SK-N-SH (cell line): ENCODE data around the gene WNT2. TPM values are rescaled to one million over a fixed set of nuclear protein-coding genes. Genes with fewer than 3 reads are reported as not detected.

ENCODE experiments used
- CTCF ChIA-PET: fragments of 300-600, 350-600 bp; formaldehyde crosslinking; extraction: SDS; loops from one replicate; lab custom pipeline; 2021; lab: Yijun Ruan, JAX
- POLR2A ChIA-PET: fragments of 350-600 bp; sonication (Branson Sonifier 250); formaldehyde crosslinking; extraction: SDS; loops from one replicate; lab custom pipeline; 2020; ENCODE audit warnings: antibody characterized with exemption, inconsistent platforms; lab: Yijun Ruan, JAX
- DNase-seq: peaks from one replicate; pipeline ENCODE4 v3.0.0; 2012
- H2AFZ ChIP-seq: fragments of 200-600 bp; sonication (generic); 2 replicates; pipeline ENCODE4 v1.8.1; 2016; ENCODE audit warnings: antibody characterized with exemption, mild to moderate bottlenecking, low read depth
- H3F3A ChIP-seq: fragments of 200-600 bp; sonication (generic); replicated peaks from 2 replicates; pipeline ENCODE3; 2016; ENCODE audit warnings: antibody characterized with exemption, mild to moderate bottlenecking; ENCODE audit not compliant: insufficient read depth
- H3K27ac ChIP-seq, 2 experiments: fragments of 200-500 bp in 1 of 2; fragments of 200-600 bp in 1 of 2; sonication (Bioruptor generic) in 1 of 2; sonication (generic), shearing (Covaris generic) in 1 of 2; 2 replicates each; pipeline versions ENCODE4 v1.5.1 to v1.6.1; 2014 to 2016; ENCODE audit warnings: low read depth in 2 of 2, inconsistent platforms in 1 of 2, low read length in 1 of 2, mild to moderate bottlenecking in 1 of 2, mixed read lengths in 1 of 2
- H3K27me3 ChIP-seq: fragments of 200-600 bp; sonication (generic), shearing (Covaris generic); 2 replicates; pipeline ENCODE4 v1.6.1; 2016; ENCODE audit warnings: mixed run types; ENCODE audit not compliant: insufficient read depth
- H3K36me3 ChIP-seq, 2 experiments: fragments of 200-500 bp in 1 of 2; fragments of 200-600 bp in 1 of 2; sonication (Bioruptor generic) in 1 of 2; sonication (generic) in 1 of 2; replicated peaks in 1 of 2; 2 replicates each; pipeline versions ENCODE3 to v1.5.1; 2014 to 2016; ENCODE audit warnings: low read length in 1 of 2, mild to moderate bottlenecking in 1 of 2; ENCODE audit not compliant: insufficient read depth in 2 of 2, control insufficient read depth in 1 of 2
- H3K4me1 ChIP-seq, 2 experiments: fragments of 200-500 bp in 1 of 2; fragments of 200-600 bp in 1 of 2; sonication (Bioruptor generic) in 1 of 2; sonication (generic), shearing (Covaris generic) in 1 of 2; 2 replicates each; pipeline versions ENCODE4 v1.5.1 to v1.6.1; 2014 to 2016; ENCODE audit warnings: low read depth in 1 of 2, low read length in 1 of 2, mixed run types in 1 of 2; ENCODE audit not compliant: insufficient read depth in 2 of 2, control insufficient read depth in 1 of 2
- H3K4me2 ChIP-seq: fragments of 200-600 bp; sonication (generic), shearing (Covaris generic); 2 replicates; pipeline ENCODE4 v1.6.1; 2017; ENCODE audit warnings: mixed run types
- H3K4me3 ChIP-seq, 2 experiments: fragments of 200-500 bp in 1 of 2; fragments of 200-600 bp in 1 of 2; sonication (Bioruptor generic) in 1 of 2; sonication (generic), shearing (Covaris generic) in 1 of 2; 2 replicates each; pipeline versions ENCODE4 v1.5.1 to v1.8.1; 2014 to 2016; ENCODE audit warnings: low read depth in 2 of 2, inconsistent platforms in 1 of 2, low read length in 1 of 2, mild to moderate bottlenecking in 1 of 2, mixed read lengths in 1 of 2, moderate library complexity in 1 of 2
- H3K79me2 ChIP-seq: fragments of 200-600 bp; sonication (generic); 2 replicates; pipeline ENCODE4 v1.8.1; 2017; ENCODE audit warnings: mild to moderate bottlenecking; ENCODE audit not compliant: insufficient read depth
- H3K9ac ChIP-seq: fragments of 200-600 bp; sonication (generic); 2 replicates; pipeline ENCODE4 v1.6.1; 2017; ENCODE audit warnings: mixed run types
- H3K9me2 ChIP-seq: fragments of 200-600 bp; sonication (generic); 2 replicates; pipeline ENCODE4 v1.6.1; 2017; ENCODE audit warnings: mixed run types
- H3K9me3 ChIP-seq: fragments of 200-600 bp; sonication (generic); 2 replicates; pipeline ENCODE4 v1.6.1; 2017; ENCODE audit warnings: mixed run types, mild to moderate bottlenecking, moderate library complexity
- H4K20me1 ChIP-seq: fragments of 200-600 bp; sonication (generic); 2 replicates; pipeline ENCODE4 v1.6.1; 2017; ENCODE audit warnings: mild to moderate bottlenecking, mixed run types; ENCODE audit not compliant: insufficient read depth
- FOSL2 ChIP-seq: IDR thresholded peaks from 2 replicates; pipeline ENCODE4 v1.4.0; 2012; ENCODE audit warnings: low read depth, mild to moderate bottlenecking, moderate library complexity, borderline replicate concordance
- FOXM1 ChIP-seq: IDR thresholded peaks from 2 replicates; pipeline ENCODE4 v1.4.0; 2012; ENCODE audit warnings: low read depth, mild to moderate bottlenecking
- GATA2 ChIP-seq: sonication (generic); formaldehyde crosslinking; IDR thresholded peaks from 2 replicates; pipeline ENCODE4 v1.5.0; 2020; ENCODE audit warnings: mild to moderate bottlenecking, missing genetic modification reagents
- JUND ChIP-seq: IDR thresholded peaks from 2 replicates; pipeline ENCODE4 v1.4.0; 2012
- MEF2A ChIP-seq: IDR thresholded peaks from 2 replicates; pipeline ENCODE4 v1.4.0; 2012; ENCODE audit warnings: low read depth, borderline replicate concordance
- NFIC ChIP-seq: IDR thresholded peaks from 2 replicates; pipeline ENCODE4 v1.4.0; 2012; ENCODE audit warnings: borderline replicate concordance
- NRF1 ChIP-seq: IDR thresholded peaks from 2 replicates; pipeline ENCODE4 v1.6.1; 2012; ENCODE audit warnings: low read depth, mild to moderate bottlenecking, low read length
- RCOR1 ChIP-seq: fragments of 150-350 bp; IDR thresholded peaks from 2 replicates; pipeline ENCODE4 v1.6.1; 2017; ENCODE audit warnings: antibody characterized with exemption, low read length
- RFX5 ChIP-seq: IDR thresholded peaks from 2 replicates; pipeline ENCODE4 v1.6.1; 2012; ENCODE audit warnings: mild to moderate bottlenecking, improper control_type of control experiment, low read length
- RXRA ChIP-seq: IDR thresholded peaks from 2 replicates; pipeline ENCODE4 v1.4.0; 2012; ENCODE audit warnings: low read depth, mild to moderate bottlenecking, borderline replicate concordance
- SIN3A ChIP-seq: IDR thresholded peaks from 2 replicates; pipeline ENCODE4 v1.6.1; 2012; ENCODE audit warnings: low read depth, mild to moderate bottlenecking, low read length, moderate library complexity, borderline replicate concordance
- SMC3 ChIP-seq: IDR thresholded peaks from 2 replicates; pipeline ENCODE4 v1.6.1; 2012; ENCODE audit warnings: low read depth, low read length, improper control_type of control experiment
- YY1 ChIP-seq: IDR thresholded peaks from 2 replicates; pipeline ENCODE4 v1.4.0; 2012; ENCODE audit warnings: low read depth, mild to moderate bottlenecking
- WGBS: methylation state at CpG from one replicate; pipeline ENCODE4 v1.1.6; 2017; ENCODE audit warnings: low lambda C conversion rate; 5-methylcytosine and 5-hydroxymethylcytosine counted together
- polyA plus RNA-seq, 3 experiments: library from polyadenylated mRNA; depleted of rRNA; stranded (reverse); fragments of >200 nt; gene quantifications; 2 replicates each; pipeline ENCODE4 v1.2.3, GENCODE V29; 2012
- TF ChIP-seq, protein P1 (sequence below): fragments of 150-350 bp; IDR thresholded peaks from 2 replicates; pipeline ENCODE4 v1.6.1; 2017; ENCODE audit warnings: antibody characterized with exemption, low read length, low read depth, borderline replicate concordance
- TF ChIP-seq, protein P2 (sequence below): fragments of 150-350 bp; IDR thresholded peaks from 2 replicates; pipeline ENCODE4 v1.6.1; 2016; ENCODE audit warnings: mild to moderate bottlenecking, low read depth, low read length
- TF ChIP-seq, protein P3 (sequence below): IDR thresholded peaks from 2 replicates; pipeline ENCODE4 v1.4.0; 2012; ENCODE audit warnings: low read depth, borderline replicate concordance
- TF ChIP-seq, protein P4 (sequence below): IDR thresholded peaks from 2 replicates; pipeline ENCODE4; 2012
- TF ChIP-seq, protein P5 (sequence below): IDR thresholded peaks from 2 replicates; pipeline ENCODE4 v1.4.0; 2012; ENCODE audit warnings: low read depth, borderline replicate concordance

WNT2 gene
- polyA plus RNA-seq, 1 of the 3 experiments (the other 2 are of a cell fraction): not detected

DNA sequence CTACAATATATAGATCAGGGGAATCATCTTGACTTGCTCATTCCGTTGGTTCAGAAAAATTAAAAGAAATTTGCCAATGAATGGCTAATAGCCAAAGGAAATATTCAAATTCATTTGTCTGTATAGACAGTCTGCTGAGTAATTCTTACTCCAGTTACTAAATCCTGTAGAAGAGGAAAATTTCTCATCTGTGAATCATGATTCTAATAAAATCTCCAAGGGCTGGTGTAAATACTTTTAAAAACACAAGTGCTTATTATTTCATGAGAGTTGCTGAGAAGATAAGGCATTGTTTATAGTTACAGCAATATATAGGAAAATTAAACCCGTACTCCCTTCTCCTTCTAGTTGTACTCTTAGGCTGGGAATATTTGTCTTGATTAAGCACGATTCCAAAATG, 53.0 kb downstream of the WNT2 start:
- H3K36me3 ChIP-seq: no peaks in the 10 kb centered on the region
- H3K79me2 ChIP-seq: no peaks in the 10 kb centered on the region
- H3K9me3 ChIP-seq: no peaks in the 10 kb centered on the region
- peak overlapping the region; percentile 65 for H3K9ac ChIP-seq
- H3K4me3 ChIP-seq: no peak overlapping the region
- POLR2A ChIA-PET: no interaction called here
- no peaks in the 10 kb centered on the region for H4K20me1 ChIP-seq
- H3K27me3 ChIP-seq: no peaks in the 10 kb centered on the region
- WGBS: 32% methylated on average over 3 of the region's 3 CpGs
- H3K9me2 ChIP-seq: no peaks in the 10 kb centered on the region
- H3F3A ChIP-seq: peaks cover 24% of the 10 kb centered on the region
- H3K4me2 ChIP-seq: peak overlapping the region; percentile 50
- CTCF ChIA-PET: no interaction called here
- H3K27ac ChIP-seq: peak overlapping the region in 1 of 2 experiments; percentile 98; a peak in 3 of 4 replicates
- DNase-seq: no peak
- TF ChIP-seq FOSL2 (peak; percentile 52; the same call in 1 of the 2 replicates), GATA2 (CRISPR knock-in tag) (no peak), SIN3A (no peak), YY1 (peak; percentile 18; the same call in 1 of the 2 replicates), FOXM1 (0 out of 2 replicates have a peak, but pooled peaks have one; percentile 2), NFIC (no peak), RFX5 (no peak), RCOR1 (no peak), MEF2A (peak; percentile 76), SMC3 (no peak), NRF1 (no peak), JUND (peak; percentile 7; the same call in 1 of the 2 replicates), RXRA (no peak)
- TF ChIP-seq, protein P1, sequence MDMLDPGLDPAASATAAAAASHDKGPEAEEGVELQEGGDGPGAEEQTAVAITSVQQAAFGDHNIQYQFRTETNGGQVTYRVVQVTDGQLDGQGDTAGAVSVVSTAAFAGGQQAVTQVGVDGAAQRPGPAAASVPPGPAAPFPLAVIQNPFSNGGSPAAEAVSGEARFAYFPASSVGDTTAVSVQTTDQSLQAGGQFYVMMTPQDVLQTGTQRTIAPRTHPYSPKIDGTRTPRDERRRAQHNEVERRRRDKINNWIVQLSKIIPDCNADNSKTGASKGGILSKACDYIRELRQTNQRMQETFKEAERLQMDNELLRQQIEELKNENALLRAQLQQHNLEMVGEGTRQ: no peak
- TF ChIP-seq, protein P2, sequence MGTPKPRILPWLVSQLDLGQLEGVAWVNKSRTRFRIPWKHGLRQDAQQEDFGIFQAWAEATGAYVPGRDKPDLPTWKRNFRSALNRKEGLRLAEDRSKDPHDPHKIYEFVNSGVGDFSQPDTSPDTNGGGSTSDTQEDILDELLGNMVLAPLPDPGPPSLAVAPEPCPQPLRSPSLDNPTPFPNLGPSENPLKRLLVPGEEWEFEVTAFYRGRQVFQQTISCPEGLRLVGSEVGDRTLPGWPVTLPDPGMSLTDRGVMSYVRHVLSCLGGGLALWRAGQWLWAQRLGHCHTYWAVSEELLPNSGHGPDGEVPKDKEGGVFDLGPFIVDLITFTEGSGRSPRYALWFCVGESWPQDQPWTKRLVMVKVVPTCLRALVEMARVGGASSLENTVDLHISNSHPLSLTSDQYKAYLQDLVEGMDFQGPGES: no peak
- TF ChIP-seq, protein P3, sequence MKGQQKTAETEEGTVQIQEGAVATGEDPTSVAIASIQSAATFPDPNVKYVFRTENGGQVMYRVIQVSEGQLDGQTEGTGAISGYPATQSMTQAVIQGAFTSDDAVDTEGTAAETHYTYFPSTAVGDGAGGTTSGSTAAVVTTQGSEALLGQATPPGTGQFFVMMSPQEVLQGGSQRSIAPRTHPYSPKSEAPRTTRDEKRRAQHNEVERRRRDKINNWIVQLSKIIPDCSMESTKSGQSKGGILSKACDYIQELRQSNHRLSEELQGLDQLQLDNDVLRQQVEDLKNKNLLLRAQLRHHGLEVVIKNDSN: no peak
- TF ChIP-seq, protein P4, sequence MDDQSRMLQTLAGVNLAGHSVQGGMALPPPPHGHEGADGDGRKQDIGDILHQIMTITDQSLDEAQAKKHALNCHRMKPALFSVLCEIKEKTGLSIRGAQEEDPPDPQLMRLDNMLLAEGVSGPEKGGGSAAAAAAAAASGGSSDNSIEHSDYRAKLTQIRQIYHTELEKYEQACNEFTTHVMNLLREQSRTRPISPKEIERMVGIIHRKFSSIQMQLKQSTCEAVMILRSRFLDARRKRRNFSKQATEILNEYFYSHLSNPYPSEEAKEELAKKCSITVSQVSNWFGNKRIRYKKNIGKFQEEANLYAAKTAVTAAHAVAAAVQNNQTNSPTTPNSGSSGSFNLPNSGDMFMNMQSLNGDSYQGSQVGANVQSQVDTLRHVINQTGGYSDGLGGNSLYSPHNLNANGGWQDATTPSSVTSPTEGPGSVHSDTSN: no peak
- TF ChIP-seq, protein P5, sequence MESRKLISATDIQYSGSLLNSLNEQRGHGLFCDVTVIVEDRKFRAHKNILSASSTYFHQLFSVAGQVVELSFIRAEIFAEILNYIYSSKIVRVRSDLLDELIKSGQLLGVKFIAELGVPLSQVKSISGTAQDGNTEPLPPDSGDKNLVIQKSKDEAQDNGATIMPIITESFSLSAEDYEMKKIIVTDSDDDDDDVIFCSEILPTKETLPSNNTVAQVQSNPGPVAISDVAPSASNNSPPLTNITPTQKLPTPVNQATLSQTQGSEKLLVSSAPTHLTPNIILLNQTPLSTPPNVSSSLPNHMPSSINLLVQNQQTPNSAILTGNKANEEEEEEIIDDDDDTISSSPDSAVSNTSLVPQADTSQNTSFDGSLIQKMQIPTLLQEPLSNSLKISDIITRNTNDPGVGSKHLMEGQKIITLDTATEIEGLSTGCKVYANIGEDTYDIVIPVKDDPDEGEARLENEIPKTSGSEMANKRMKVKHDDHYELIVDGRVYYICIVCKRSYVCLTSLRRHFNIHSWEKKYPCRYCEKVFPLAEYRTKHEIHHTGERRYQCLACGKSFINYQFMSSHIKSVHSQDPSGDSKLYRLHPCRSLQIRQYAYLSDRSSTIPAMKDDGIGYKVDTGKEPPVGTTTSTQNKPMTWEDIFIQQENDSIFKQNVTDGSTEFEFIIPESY: no peak
- no peak overlapping the region for H2AFZ ChIP-seq
- no peaks in the 10 kb centered on the region; a peak in 2 of 4 replicates for H3K4me1 ChIP-seq
